Kidney (tissue), 14 donors: ENCODE measurements around the gene CERS2. TPM values are rescaled to one million over a fixed set of nuclear protein-coding genes. Genes with fewer than 3 reads are reported as not detected.

Experiments
- DNase-seq, 5 donors: peaks; one replicate each; pipeline ENCODE4 v3.0.0-alpha.2; 2013 to 2020
- FAIRE-seq: peaks from 2 replicates; lab custom pipeline; 2012; peaks lifted over from hg19 to GRCh38; lab: Jason Lieb, UNC
- H3K27ac ChIP-seq, 2 donors: one replicate each; pipeline ENCODE4 v1.7.0; 2013; ENCODE audit warnings: low read depth in 2 of 2, low read length in 2 of 2, inconsistent platforms in 1 of 2
- H3K27me3 ChIP-seq: one replicate; pipeline ENCODE4 v1.7.1; 2013; ENCODE audit warnings: low read length, inconsistent platforms; ENCODE audit not compliant: control insufficient read depth, insufficient read depth
- H3K36me3 ChIP-seq, 3 donors: one replicate each; pipeline versions ENCODE4 v1.7.0 to v1.7.1; 2013; ENCODE audit warnings: low read length in 3 of 3, control low read depth in 1 of 3, inconsistent platforms in 1 of 3; ENCODE audit not compliant: insufficient read depth in 3 of 3, control insufficient read depth in 2 of 3
- H3K4me1 ChIP-seq, 3 donors: one replicate each; pipeline versions ENCODE4 v1.7.0 to v1.7.1; 2013; ENCODE audit warnings: low read length in 3 of 3, inconsistent platforms in 1 of 3, low read depth in 1 of 3; ENCODE audit not compliant: control insufficient read depth in 2 of 3, insufficient read depth in 2 of 3
- H3K4me3 ChIP-seq, 3 donors: one replicate each; pipeline versions ENCODE4 v1.7.0 to v1.8.1; 2013; ENCODE audit warnings: low read length in 3 of 3, control low read depth in 1 of 3, inconsistent platforms in 1 of 3
- H3K9ac ChIP-seq, 3 donors: one replicate each; pipeline versions ENCODE4 v1.7.0 to v1.7.1; 2013; ENCODE audit warnings: low read length in 3 of 3, control low read depth in 1 of 3, inconsistent platforms in 1 of 3
- H3K9me3 ChIP-seq, 3 donors: one replicate each; pipeline versions ENCODE4 v1.7.0 to v1.7.1; 2013; ENCODE audit warnings: low read length in 3 of 3, control low read depth in 1 of 3, inconsistent platforms in 1 of 3; ENCODE audit not compliant: control insufficient read depth in 2 of 3, insufficient read depth in 1 of 3
- intact Hi-C: fragments of 100-400 bp; cut with DNase I; formaldehyde crosslinking; loops from one replicate; pipeline ENCODE4 v1.11.1; 2022
- polyA plus RNA-seq: library from polyadenylated mRNA; stranded (reverse); fragments of 350-450 nt; fragmentation: Illumina TruSeq; extraction: RNeasy Lipid Tissue Mini Kit (QIAGEN cat#74804); gene quantifications from one replicate; pipeline ENCODE4 v1.2.3, GENCODE V29; 2014; ENCODE audit warnings: low read depth, low replicate concordance; ENCODE audit not compliant: insufficient read depth
- total RNA-seq: library from RNA; stranded (reverse); fragmentation: NEBNext Ultra II Directional; extraction: Animal tissue kit (Norgen Biotek cat#: 25700); gene quantifications from one replicate; pipeline ENCODE4 v1.2.1, GENCODE V29; 2021
- TF ChIP-seq, protein P1 (sequence below): IDR thresholded peaks from 3 replicates; pipeline ENCODE4 v1.5.1; 2012; ENCODE audit warnings: mild to moderate bottlenecking, moderate library complexity, borderline replicate concordance; ENCODE audit not compliant: insufficient read depth; ENCODE audit errors: extremely low read depth
- donor health status: control.
- donor health status: control.
- donor health status: control.
- donor health status: control.
- donor health status: control.
- donor health status: DM: yes; HTN: yes; CAD: no.
- donor health status: Normal renal cell carcinoma (clear cell type).

Gene CERS2
- total and polyA plus RNA-seq, 2 donors from 2014 or later, result 258 to 268 TPM

DNA sequence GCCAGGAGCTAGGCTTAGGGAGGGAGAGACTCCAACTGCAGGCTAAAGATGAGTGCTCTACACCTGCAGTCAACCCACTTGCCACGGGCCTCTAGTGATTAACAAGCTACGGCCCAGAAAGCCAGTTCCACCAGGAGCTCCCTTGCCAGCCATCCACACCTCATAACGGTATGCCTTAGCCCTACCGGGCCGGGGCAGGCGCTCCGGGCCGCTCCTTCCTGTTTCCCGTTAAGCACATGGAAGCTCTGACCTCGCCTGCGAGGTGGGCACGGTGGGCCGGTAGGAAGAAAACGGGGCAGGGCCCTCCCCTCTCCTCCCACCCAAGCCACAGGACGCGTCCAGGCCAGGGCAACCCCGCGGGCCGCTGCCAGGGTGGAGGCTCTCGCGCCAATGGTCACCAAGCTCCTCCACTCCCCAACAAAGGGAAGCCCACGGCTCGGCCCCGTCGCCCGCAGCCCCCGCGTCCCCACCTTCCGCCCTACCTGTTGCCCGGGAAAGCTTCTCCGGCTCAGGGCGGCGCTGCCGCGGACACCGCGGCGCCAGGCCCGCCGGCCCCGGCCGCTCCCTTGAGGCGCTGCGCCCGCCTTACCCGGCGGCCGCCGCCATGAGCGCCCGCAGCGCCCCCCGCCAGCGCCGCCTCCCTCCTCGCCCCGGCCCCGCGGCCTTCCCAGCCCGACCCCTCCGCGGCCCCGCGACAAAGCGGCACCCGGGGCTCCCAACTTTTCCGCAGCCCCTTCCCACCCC is 627 bp downstream of the CERS2 start:
- no peaks in the 10 kb centered on the region for H3K9me3 ChIP-seq
- FAIRE-seq (no peak), DNase-seq (peak; percentile 49 to 83 (median 59))
- peak overlapping the region; percentile 77 to 96 (median 95) for H3K9ac ChIP-seq
- peak overlapping the region; percentile 81 to 94 for H3K27ac ChIP-seq
- TF ChIP-seq, protein P1, sequence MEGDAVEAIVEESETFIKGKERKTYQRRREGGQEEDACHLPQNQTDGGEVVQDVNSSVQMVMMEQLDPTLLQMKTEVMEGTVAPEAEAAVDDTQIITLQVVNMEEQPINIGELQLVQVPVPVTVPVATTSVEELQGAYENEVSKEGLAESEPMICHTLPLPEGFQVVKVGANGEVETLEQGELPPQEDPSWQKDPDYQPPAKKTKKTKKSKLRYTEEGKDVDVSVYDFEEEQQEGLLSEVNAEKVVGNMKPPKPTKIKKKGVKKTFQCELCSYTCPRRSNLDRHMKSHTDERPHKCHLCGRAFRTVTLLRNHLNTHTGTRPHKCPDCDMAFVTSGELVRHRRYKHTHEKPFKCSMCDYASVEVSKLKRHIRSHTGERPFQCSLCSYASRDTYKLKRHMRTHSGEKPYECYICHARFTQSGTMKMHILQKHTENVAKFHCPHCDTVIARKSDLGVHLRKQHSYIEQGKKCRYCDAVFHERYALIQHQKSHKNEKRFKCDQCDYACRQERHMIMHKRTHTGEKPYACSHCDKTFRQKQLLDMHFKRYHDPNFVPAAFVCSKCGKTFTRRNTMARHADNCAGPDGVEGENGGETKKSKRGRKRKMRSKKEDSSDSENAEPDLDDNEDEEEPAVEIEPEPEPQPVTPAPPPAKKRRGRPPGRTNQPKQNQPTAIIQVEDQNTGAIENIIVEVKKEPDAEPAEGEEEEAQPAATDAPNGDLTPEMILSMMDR, result peak; percentile 17
- H3K27me3 ChIP-seq, result no peaks in the 10 kb centered on the region
- peak overlapping the region; percentile 76 to 94 (median 92) for H3K4me3 ChIP-seq
- peaks cover 4 to 47% (median 46%) of the 10 kb centered on the region in 3 donors for H3K4me1 ChIP-seq
- H3K36me3 ChIP-seq, result no peaks in the 10 kb centered on the region
- intact Hi-C loops, result no loop called here

GRCh38 chr1:150973258-150973835 is 1.3 kb downstream of the CERS2 start:
- Histone ChIP-seq H3K9ac (peak overlapping the region; percentile 77 to 96 (median 95)), H3K36me3 (peaks cover 0 to 6% (median 5%) of the 10 kb centered on the region in 3 donors), H3K4me3 (peak overlapping the region; percentile 76 to 94 (median 92)), H3K4me1 (peaks cover 4 to 51% (median 44%) of the 10 kb centered on the region in 3 donors), H3K9me3 (no peaks in the 10 kb centered on the region), H3K27ac (peak overlapping the region; percentile 77 to 94), H3K27me3 (no peaks in the 10 kb centered on the region)
- intact Hi-C loops, result no loop called here
- peak in 2 of 5 donors; percentile 25 to 31 for DNase-seq
- TF ChIP-seq, protein P1, result no peak
- FAIRE-seq, result no peak

DNA sequence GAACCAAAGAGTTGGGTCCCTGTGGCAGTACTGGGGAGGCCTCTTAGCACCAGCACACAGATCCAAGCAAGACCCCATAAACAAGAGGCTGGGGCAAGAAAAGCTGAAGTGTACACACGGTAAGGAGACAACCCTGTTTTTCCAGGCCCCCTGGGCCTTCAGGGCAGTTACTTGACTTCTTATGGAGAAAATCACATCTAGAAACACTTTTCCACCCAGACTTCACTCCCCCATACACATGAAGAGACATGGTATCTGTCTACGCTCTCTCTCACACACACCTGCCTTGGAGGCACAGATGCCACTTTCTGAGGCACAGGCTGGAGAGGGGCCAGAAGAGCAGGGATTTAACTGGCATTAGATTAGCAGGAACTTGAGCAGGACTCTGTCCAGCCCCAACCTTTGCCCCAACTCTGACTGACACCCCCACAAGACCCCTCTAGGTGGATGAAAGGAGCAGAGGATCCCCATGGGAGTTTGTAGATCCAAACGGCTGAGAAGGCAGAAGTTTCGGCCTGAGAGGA is 2.2 kb downstream of the CERS2 start:
- Histone ChIP-seq H3K9ac (peak overlapping the region in 2 of 3 donors; percentile 54 to 95), H3K27me3 (no peaks in the 10 kb centered on the region), H3K27ac (peak overlapping the region; percentile 77 to 94), H3K4me3 (peak overlapping the region in 2 of 3 donors; percentile 92 to 94), H3K4me1 (peaks cover 4 to 49% (median 42%) of the 10 kb centered on the region in 3 donors), H3K36me3 (peaks cover 0 to 15% (median 13%) of the 10 kb centered on the region in 3 donors), H3K9me3 (no peaks in the 10 kb centered on the region)
- DNase-seq (no peak), FAIRE-seq (no peak)
- TF ChIP-seq, protein P1, result no peak
- intact Hi-C loops, result no loop called here
